ENCODE measurements around the gene OR7C2. TPM values are rescaled to one million over a fixed set of nuclear protein-coding genes. Genes with fewer than 3 reads are reported as not detected.

OR7C2 gene
- total and polyA plus RNA-seq, 2 experiments from 2014 or later: not detected

DNA sequence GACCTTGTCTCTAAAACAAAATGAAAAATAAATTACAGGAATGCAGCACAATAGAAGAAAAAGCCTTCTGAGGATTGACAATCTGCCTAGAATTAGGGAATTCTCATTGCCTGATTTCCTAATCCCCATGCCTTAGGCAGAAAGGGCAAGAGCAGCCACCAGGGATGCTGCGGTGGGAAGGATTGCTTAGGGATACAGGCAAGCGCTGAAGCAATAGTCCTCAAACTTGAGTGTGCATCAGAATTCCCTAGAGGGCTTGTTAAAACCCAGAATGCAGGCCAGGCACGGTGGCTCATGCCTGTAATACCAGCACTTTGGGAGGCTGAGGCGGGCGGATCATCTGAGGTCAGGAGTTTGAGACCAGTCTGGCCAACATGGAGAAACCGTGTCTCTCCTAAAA is 1.0 kb upstream of the OR7C2 start:
- no peak overlapping the region for H2AFZ ChIP-seq
- TF ChIP-seq POLR2AphosphoS5 (IDR thresholded peaks at IDR 0.05; ENCODE audit: low read depth) (no peak), NANOG (IDR thresholded peaks at IDR 0.05; ENCODE audit: borderline replicate concordance) (no peak), STAT1 (IDR thresholded peaks at IDR 0.05; ENCODE audit: unreplicated experiment) (no peak), ZNF114 (CRISPR knock-in tag; IDR thresholded peaks at IDR 0.05) (no peak), EZH2phosphoT487 (IDR thresholded peaks at IDR 0.05; ENCODE audit: unreplicated experiment) (no peak), JUNB (IDR thresholded peaks at IDR 0.05; ENCODE audit: unreplicated experiment) (no peak), CREB1 (CRISPR knock-in tag; IDR thresholded peaks at IDR 0.05; ENCODE audit: low read depth) (no peak), ZNF331 (CRISPR knock-in tag; IDR thresholded peaks at IDR 0.05; ENCODE audit: low read depth) (no peak), EZH2 (IDR thresholded peaks at IDR 0.05; ENCODE audit: low read depth, unreplicated experiment) (no peak)
- TF ChIP-seq, protein P1, sequence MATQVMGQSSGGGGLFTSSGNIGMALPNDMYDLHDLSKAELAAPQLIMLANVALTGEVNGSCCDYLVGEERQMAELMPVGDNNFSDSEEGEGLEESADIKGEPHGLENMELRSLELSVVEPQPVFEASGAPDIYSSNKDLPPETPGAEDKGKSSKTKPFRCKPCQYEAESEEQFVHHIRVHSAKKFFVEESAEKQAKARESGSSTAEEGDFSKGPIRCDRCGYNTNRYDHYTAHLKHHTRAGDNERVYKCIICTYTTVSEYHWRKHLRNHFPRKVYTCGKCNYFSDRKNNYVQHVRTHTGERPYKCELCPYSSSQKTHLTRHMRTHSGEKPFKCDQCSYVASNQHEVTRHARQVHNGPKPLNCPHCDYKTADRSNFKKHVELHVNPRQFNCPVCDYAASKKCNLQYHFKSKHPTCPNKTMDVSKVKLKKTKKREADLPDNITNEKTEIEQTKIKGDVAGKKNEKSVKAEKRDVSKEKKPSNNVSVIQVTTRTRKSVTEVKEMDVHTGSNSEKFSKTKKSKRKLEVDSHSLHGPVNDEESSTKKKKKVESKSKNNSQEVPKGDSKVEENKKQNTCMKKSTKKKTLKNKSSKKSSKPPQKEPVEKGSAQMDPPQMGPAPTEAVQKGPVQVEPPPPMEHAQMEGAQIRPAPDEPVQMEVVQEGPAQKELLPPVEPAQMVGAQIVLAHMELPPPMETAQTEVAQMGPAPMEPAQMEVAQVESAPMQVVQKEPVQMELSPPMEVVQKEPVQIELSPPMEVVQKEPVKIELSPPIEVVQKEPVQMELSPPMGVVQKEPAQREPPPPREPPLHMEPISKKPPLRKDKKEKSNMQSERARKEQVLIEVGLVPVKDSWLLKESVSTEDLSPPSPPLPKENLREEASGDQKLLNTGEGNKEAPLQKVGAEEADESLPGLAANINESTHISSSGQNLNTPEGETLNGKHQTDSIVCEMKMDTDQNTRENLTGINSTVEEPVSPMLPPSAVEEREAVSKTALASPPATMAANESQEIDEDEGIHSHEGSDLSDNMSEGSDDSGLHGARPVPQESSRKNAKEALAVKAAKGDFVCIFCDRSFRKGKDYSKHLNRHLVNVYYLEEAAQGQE (IDR thresholded peaks at IDR 0.05; ENCODE audit: unreplicated experiment): no peak
- TF ChIP-seq, protein P2, sequence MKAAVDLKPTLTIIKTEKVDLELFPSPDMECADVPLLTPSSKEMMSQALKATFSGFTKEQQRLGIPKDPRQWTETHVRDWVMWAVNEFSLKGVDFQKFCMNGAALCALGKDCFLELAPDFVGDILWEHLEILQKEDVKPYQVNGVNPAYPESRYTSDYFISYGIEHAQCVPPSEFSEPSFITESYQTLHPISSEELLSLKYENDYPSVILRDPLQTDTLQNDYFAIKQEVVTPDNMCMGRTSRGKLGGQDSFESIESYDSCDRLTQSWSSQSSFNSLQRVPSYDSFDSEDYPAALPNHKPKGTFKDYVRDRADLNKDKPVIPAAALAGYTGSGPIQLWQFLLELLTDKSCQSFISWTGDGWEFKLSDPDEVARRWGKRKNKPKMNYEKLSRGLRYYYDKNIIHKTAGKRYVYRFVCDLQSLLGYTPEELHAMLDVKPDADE (IDR thresholded peaks at IDR 0.05): no peak
- TF ChIP-seq, protein P3, sequence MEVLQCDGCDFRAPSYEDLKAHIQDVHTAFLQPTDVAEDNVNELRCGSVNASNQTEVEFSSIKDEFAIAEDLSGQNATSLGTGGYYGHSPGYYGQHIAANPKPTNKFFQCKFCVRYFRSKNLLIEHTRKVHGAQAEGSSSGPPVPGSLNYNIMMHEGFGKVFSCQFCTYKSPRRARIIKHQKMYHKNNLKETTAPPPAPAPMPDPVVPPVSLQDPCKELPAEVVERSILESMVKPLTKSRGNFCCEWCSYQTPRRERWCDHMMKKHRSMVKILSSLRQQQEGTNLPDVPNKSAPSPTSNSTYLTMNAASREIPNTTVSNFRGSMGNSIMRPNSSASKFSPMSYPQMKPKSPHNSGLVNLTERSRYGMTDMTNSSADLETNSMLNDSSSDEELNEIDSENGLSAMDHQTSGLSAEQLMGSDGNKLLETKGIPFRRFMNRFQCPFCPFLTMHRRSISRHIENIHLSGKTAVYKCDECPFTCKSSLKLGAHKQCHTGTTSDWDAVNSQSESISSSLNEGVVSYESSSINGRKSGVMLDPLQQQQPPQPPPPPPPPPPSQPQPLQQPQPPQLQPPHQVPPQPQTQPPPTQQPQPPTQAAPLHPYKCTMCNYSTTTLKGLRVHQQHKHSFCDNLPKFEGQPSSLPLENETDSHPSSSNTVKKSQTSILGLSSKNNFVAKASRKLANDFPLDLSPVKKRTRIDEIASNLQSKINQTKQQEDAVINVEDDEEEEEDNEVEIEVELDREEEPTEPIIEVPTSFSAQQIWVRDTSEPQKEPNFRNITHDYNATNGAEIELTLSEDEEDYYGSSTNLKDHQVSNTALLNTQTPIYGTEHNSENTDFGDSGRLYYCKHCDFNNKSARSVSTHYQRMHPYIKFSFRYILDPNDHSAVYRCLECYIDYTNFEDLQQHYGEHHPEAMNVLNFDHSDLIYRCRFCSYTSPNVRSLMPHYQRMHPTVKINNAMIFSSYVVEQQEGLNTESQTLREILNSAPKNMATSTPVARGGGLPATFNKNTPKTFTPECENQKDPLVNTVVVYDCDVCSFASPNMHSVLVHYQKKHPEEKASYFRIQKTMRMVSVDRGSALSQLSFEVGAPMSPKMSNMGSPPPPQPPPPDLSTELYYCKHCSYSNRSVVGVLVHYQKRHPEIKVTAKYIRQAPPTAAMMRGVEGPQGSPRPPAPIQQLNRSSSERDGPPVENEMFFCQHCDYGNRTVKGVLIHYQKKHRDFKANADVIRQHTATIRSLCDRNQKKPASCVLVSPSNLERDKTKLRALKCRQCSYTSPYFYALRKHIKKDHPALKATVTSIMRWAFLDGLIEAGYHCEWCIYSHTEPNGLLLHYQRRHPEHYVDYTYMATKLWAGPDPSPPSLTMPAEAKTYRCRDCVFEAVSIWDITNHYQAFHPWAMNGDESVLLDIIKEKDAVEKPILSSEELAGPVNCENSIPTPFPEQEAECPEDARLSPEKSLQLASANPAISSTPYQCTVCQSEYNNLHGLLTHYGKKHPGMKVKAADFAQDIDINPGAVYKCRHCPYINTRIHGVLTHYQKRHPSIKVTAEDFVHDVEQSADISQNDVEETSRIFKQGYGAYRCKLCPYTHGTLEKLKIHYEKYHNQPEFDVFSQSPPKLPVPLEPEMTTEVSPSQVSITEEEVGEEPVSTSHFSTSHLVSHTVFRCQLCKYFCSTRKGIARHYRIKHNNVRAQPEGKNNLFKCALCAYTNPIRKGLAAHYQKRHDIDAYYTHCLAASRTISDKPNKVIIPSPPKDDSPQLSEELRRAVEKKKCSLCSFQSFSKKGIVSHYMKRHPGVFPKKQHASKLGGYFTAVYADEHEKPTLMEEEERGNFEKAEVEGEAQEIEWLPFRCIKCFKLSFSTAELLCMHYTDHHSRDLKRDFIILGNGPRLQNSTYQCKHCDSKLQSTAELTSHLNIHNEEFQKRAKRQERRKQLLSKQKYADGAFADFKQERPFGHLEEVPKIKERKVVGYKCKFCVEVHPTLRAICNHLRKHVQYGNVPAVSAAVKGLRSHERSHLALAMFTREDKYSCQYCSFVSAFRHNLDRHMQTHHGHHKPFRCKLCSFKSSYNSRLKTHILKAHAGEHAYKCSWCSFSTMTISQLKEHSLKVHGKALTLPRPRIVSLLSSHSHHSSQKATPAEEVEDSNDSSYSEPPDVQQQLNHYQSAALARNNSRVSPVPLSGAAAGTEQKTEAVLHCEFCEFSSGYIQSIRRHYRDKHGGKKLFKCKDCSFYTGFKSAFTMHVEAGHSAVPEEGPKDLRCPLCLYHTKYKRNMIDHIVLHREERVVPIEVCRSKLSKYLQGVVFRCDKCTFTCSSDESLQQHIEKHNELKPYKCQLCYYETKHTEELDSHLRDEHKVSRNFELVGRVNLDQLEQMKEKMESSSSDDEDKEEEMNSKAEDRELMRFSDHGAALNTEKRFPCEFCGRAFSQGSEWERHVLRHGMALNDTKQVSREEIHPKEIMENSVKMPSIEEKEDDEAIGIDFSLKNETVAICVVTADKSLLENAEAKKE (CRISPR knock-in tag; IDR thresholded peaks at IDR 0.05): no peak
- TF ChIP-seq, protein P4, sequence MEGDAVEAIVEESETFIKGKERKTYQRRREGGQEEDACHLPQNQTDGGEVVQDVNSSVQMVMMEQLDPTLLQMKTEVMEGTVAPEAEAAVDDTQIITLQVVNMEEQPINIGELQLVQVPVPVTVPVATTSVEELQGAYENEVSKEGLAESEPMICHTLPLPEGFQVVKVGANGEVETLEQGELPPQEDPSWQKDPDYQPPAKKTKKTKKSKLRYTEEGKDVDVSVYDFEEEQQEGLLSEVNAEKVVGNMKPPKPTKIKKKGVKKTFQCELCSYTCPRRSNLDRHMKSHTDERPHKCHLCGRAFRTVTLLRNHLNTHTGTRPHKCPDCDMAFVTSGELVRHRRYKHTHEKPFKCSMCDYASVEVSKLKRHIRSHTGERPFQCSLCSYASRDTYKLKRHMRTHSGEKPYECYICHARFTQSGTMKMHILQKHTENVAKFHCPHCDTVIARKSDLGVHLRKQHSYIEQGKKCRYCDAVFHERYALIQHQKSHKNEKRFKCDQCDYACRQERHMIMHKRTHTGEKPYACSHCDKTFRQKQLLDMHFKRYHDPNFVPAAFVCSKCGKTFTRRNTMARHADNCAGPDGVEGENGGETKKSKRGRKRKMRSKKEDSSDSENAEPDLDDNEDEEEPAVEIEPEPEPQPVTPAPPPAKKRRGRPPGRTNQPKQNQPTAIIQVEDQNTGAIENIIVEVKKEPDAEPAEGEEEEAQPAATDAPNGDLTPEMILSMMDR (conservative IDR thresholded peaks at IDR 0.05; ENCODE audit: low read depth in 2 of 2): no peak
- no peaks in the 10 kb centered on the region for H3K4me1 ChIP-seq (ENCODE audit: insufficient read depth)
- H3F3A ChIP-seq (replicated peaks; ENCODE audit: low read depth): no peaks in the 10 kb centered on the region
- no peaks in the 10 kb centered on the region for H4K20me1 ChIP-seq (replicated peaks; ENCODE audit: insufficient read depth)
- Mint-ChIP-seq H3K9me3 (peaks cover 78% of the 10 kb centered on the region), H3K4me3 (no peak overlapping the region), H3K27me3 (ENCODE audit: insufficient read depth, low read depth, poor library complexity) (no peaks in the 10 kb centered on the region), H3K27ac (no peak overlapping the region), H3K36me3 (ENCODE audit: low read depth) (peaks cover 19% of the 10 kb centered on the region; the same call in 1 of the 3 replicates), H3K4me1 (no peaks in the 10 kb centered on the region)
- H3K79me2 ChIP-seq (replicated peaks; ENCODE audit: insufficient read depth): no peaks in the 10 kb centered on the region
- ATAC-seq (no peak), DNase-seq (ENCODE audit: low spot score) (no peak)
- no peaks in the 10 kb centered on the region for H3K36me3 ChIP-seq (ENCODE audit: insufficient read depth)
- no peaks in the 10 kb centered on the region for H3K27me3 ChIP-seq (ENCODE audit: insufficient read depth)
- no peaks in the 10 kb centered on the region for H3K9me2 ChIP-seq (ENCODE audit: insufficient read depth)
- H3K4me2 ChIP-seq: no peak overlapping the region
- H3K4me3 ChIP-seq: no peak overlapping the region
- H3K27ac ChIP-seq (ENCODE audit: low read depth): no peak overlapping the region

Data from GM23338 (cell line).